H9 (cell line): ENCODE measurements around the gene LSG1. TPM values are rescaled to one million over a fixed set of nuclear protein-coding genes. Genes with fewer than 3 reads are reported as not detected.

Source experiments
- DNase-seq: peaks from one replicate; pipeline ENCODE4 v3.0.0-alpha.2; 2017
- H2AFZ ChIP-seq: one replicate; pipeline ENCODE4 v1.6.1; 2013; ENCODE audit warnings: mild to moderate bottlenecking, low read length, control low read depth, moderate library complexity
- H2AK5ac ChIP-seq: 2 replicates; pipeline ENCODE4 v1.6.1; 2013; ENCODE audit warnings: low read length, control low read depth, mixed read lengths; ENCODE audit not compliant: insufficient read length
- H2BK120ac ChIP-seq: one replicate; pipeline ENCODE4 v1.6.1; 2013; ENCODE audit warnings: low read depth, mild to moderate bottlenecking, low read length, control low read depth, inconsistent platforms; ENCODE audit not compliant: poor library complexity, severe bottlenecking
- H2BK12ac ChIP-seq: 2 replicates; pipeline ENCODE4 v1.6.1; 2013; ENCODE audit warnings: low read length, control low read depth, mixed read lengths, low read depth; ENCODE audit not compliant: insufficient read length
- H2BK15ac ChIP-seq: 2 replicates; pipeline ENCODE4 v1.6.1; 2013; ENCODE audit warnings: low read depth, low read length, control low read depth
- H2BK20ac ChIP-seq: one replicate; pipeline ENCODE4 v1.6.1; 2013; ENCODE audit warnings: low read depth, mild to moderate bottlenecking, low read length, control low read depth, inconsistent platforms; ENCODE audit not compliant: poor library complexity, severe bottlenecking
- H2BK5ac ChIP-seq: 2 replicates; pipeline ENCODE4 v1.6.1; 2013; ENCODE audit warnings: low read length, control low read depth, mixed read lengths; ENCODE audit not compliant: insufficient read length
- H3K14ac ChIP-seq: 2 replicates; pipeline ENCODE4 v1.6.1; 2013; ENCODE audit warnings: low read length, control low read depth; ENCODE audit not compliant: insufficient read depth
- H3K18ac ChIP-seq: 2 replicates; pipeline ENCODE4 v1.6.1; 2013; ENCODE audit warnings: low read depth, mild to moderate bottlenecking, mixed read lengths, low read length, control low read depth; ENCODE audit not compliant: insufficient read length
- H3K23ac ChIP-seq: 2 replicates; pipeline ENCODE4 v1.6.1; 2013; ENCODE audit warnings: low read length, control low read depth, mixed read lengths, low read depth; ENCODE audit not compliant: insufficient read length
- H3K23me2 ChIP-seq: 2 replicates; pipeline ENCODE4 v1.6.1; 2013; ENCODE audit warnings: low read depth, mild to moderate bottlenecking, mixed read lengths, low read length, control low read depth; ENCODE audit not compliant: insufficient read length, poor library complexity, severe bottlenecking
- H3K27ac ChIP-seq: 2 replicates; pipeline ENCODE4 v1.5.1; 2013; ENCODE audit warnings: low read length, control low read depth, mixed read lengths, low read depth; ENCODE audit not compliant: insufficient read length
- H3K27me3 ChIP-seq: 2 replicates; pipeline ENCODE4 v1.6.1; 2013; ENCODE audit warnings: low read length, control low read depth, inconsistent platforms; ENCODE audit not compliant: insufficient read depth
- H3K4ac ChIP-seq: 2 replicates; pipeline ENCODE4 v1.6.1; 2013; ENCODE audit warnings: low read depth, mild to moderate bottlenecking, control low read depth, inconsistent platforms, low read length, moderate library complexity
- H3K4me1 ChIP-seq: 2 replicates; pipeline ENCODE4 v1.6.1; 2013; ENCODE audit warnings: low read length, control low read depth, inconsistent platforms; ENCODE audit not compliant: insufficient read depth
- H3K4me2 ChIP-seq: 2 replicates; pipeline ENCODE4 v1.6.1; 2013; ENCODE audit warnings: low read length, control low read depth, mixed read lengths; ENCODE audit not compliant: insufficient read length, insufficient read depth
- H3K56ac ChIP-seq: 2 replicates; pipeline ENCODE4 v1.6.1; 2013; ENCODE audit warnings: low read depth, mild to moderate bottlenecking, mixed read lengths, low read length, control low read depth; ENCODE audit not compliant: insufficient read length
- H3K79me1 ChIP-seq: 2 replicates; pipeline ENCODE4 v1.6.1; 2013; ENCODE audit warnings: low read depth, mild to moderate bottlenecking, moderate library complexity, low read length, control low read depth, inconsistent platforms; ENCODE audit not compliant: insufficient read depth, poor library complexity, severe bottlenecking
- H3K79me2 ChIP-seq: 2 replicates; pipeline ENCODE4 v1.6.1; 2013; ENCODE audit warnings: low read length, control low read depth, inconsistent platforms; ENCODE audit not compliant: insufficient read depth
- H3K9ac ChIP-seq: 2 replicates; pipeline ENCODE4 v1.6.1; 2013; ENCODE audit warnings: low read length, control low read depth, mixed read lengths; ENCODE audit not compliant: insufficient read length; ENCODE audit errors: extremely low read depth
- H3K9me3 ChIP-seq: one replicate; pipeline ENCODE4 v1.6.1; 2013; ENCODE audit warnings: low read depth, low read length, inconsistent platforms; ENCODE audit not compliant: control insufficient read depth
- H3T11ph ChIP-seq: one replicate; pipeline ENCODE4 v1.6.1; 2013; ENCODE audit warnings: mild to moderate bottlenecking, low read length, control low read depth, inconsistent platforms
- H4K20me1 ChIP-seq: one replicate; pipeline ENCODE4 v1.6.1; 2013; ENCODE audit not compliant: control insufficient read depth, insufficient read length, insufficient read depth
- H4K5ac ChIP-seq: 2 replicates; pipeline ENCODE4 v1.6.1; 2013; ENCODE audit warnings: low read depth, mild to moderate bottlenecking, mixed read lengths, low read length, control low read depth; ENCODE audit not compliant: insufficient read length
- H4K8ac ChIP-seq: replicated peaks from 2 replicates; pipeline ENCODE4 v1.6.1; 2013; ENCODE audit warnings: low read length, control low read depth, mixed read lengths, low read depth; ENCODE audit not compliant: insufficient read length
- H4K91ac ChIP-seq: 2 replicates; pipeline ENCODE4 v1.6.1; 2013; ENCODE audit warnings: low read depth, mild to moderate bottlenecking, moderate library complexity, mixed read lengths, low read length, control low read depth; ENCODE audit not compliant: insufficient read length
- H3K27ac Mint-ChIP-seq, 3 experiments: 2 replicates in 2 of 3; 3 replicates in 1 of 3; pipeline ENCODE4 v1.8.0; 2020 to 2021; ENCODE audit warnings: mixed read lengths in 3 of 3, mild to moderate bottlenecking in 1 of 3, moderate library complexity in 1 of 3
- H3K27me3 Mint-ChIP-seq: 2 replicates; pipeline ENCODE4 v1.8.0; 2021; ENCODE audit warnings: low read depth, mild to moderate bottlenecking, moderate library complexity, mixed read lengths
- H3K36me3 Mint-ChIP-seq, 3 experiments: 2 replicates in 2 of 3; 3 replicates in 1 of 3; pipeline ENCODE4 v1.8.0; 2020 to 2021; ENCODE audit warnings: low read depth in 3 of 3, mixed read lengths in 3 of 3; ENCODE audit not compliant: insufficient read depth in 1 of 3
- H3K4me1 Mint-ChIP-seq, 2 experiments: 2 replicates each; pipeline ENCODE4 v1.8.0; 2020; ENCODE audit warnings: mixed read lengths in 2 of 2
- H3K4me3 Mint-ChIP-seq, 2 experiments: 2 replicates in 1 of 2; 3 replicates in 1 of 2; pipeline ENCODE4 v1.8.0; 2020 to 2021; ENCODE audit warnings: mild to moderate bottlenecking in 2 of 2, mixed read lengths in 2 of 2, moderate library complexity in 1 of 2
- H3K9me3 Mint-ChIP-seq, 2 experiments: 2 replicates in 1 of 2; 3 replicates in 1 of 2; pipeline ENCODE4 v1.8.0; 2020; ENCODE audit warnings: mild to moderate bottlenecking in 2 of 2, mixed read lengths in 2 of 2, moderate library complexity in 1 of 2
- CTCF ChIP-seq: fragments of 200-600 bp; sonication (generic); conservative IDR thresholded peaks from 3 replicates; pipeline ENCODE4 v1.8.0; 2021; ENCODE audit warnings: antibody characterized with exemption, mild to moderate bottlenecking
- WGBS: extraction: QIAGEN DNeasy Blood & Tissue Kit; methylation state at CpG from one replicate; pipeline ENCODE4 v1.1.7; 2013; ENCODE audit warnings: missing lambda C conversion rate, low lambda C conversion rate, mixed read lengths; ENCODE audit not compliant: insufficient read length; ENCODE audit errors: extremely low coverage; 5-methylcytosine and 5-hydroxymethylcytosine counted together
- total RNA-seq: library from RNA; stranded (reverse); gene quantifications from 2 replicates; pipeline ENCODE4 v1.2.1, GENCODE V29; 2021

Gene LSG1
- total RNA-seq, 1 experiment from 2014 or later = 63.3 TPM

GRCh38 chr3:194633349-194634004 is 38.5 kb downstream of the LSG1 start, which contains the start of gene TMEM44:
Gene TMEM44, minus strand, starts transcription at chr3:194633419. Its CDS starts 204 bp downstream, at chr3:194633215.
- peak; percentile 77 for TF ChIP-seq CTCF
- Histone ChIP-seq H2BK20ac (no peak within 1 kb of the TSS), H4K91ac (no peak within 1 kb of the TSS), H2BK120ac (no peak within 1 kb of the TSS), H3K23ac (no peak within 1 kb of the TSS), H3K9me3 (peaks cover 4% of the 10 kb centered on the region), H3K4ac (no peak within 1 kb of the TSS), H3K79me2 (no peaks in the 10 kb centered on the region), H3K14ac (peak within 1 kb of the TSS; percentile 14; the same call in 1 of the 2 replicates), H4K5ac (no peak within 1 kb of the TSS), H4K8ac (no peak within 1 kb of the TSS), H2BK5ac (no peak within 1 kb of the TSS), H3K56ac (no peak within 1 kb of the TSS), H3K27ac (no peak within 1 kb of the TSS), H3K4me1 (no peaks in the 10 kb centered on the region), H3K4me2 (peak within 1 kb of the TSS; percentile 56), H4K20me1 (no peaks in the 10 kb centered on the region), H2AFZ (no peak within 1 kb of the TSS), H3K79me1 (no peaks in the 10 kb centered on the region), H3K9ac (peak within 1 kb of the TSS; percentile 23), H3K23me2 (no peaks in the 10 kb centered on the region), H2AK5ac (no peak within 1 kb of the TSS), H3K27me3 (no peaks in the 10 kb centered on the region), H3K18ac (no peak within 1 kb of the TSS), H2BK15ac (no peak within 1 kb of the TSS), H2BK12ac (no peak within 1 kb of the TSS), H3T11ph (no peak within 1 kb of the TSS)
- Mint-ChIP-seq H3K36me3 (peaks cover 12 to 20% (median 20%) of the 10 kb centered on the region in 3 experiments), H3K27ac (peak within 1 kb of the TSS in 2 of 3 experiments; percentile 63 to 73; a peak in 2 of 7 replicates), H3K27me3 (no peaks in the 10 kb centered on the region), H3K9me3 (peaks cover 10 to 15% of the 10 kb centered on the region in 2 experiments), H3K4me3 (peak within 1 kb of the TSS; percentile 86 to 89), H3K4me1 (peaks cover 6 to 18% of the 10 kb centered on the region in 2 experiments)
- DNase-seq = peak; percentile 85
- no CpG with 5 or more reads among the region's 66 CpGs for WGBS
